Testis (tissue), 2 donors: ENCODE measurements around the gene CTDNEP1.

Experiments
- POLR2A ChIP-seq: fragments of 450-650 bp; IDR thresholded peaks from one replicate; pipeline ENCODE4 v1.6.1; 2017; ENCODE audit warnings: antibody characterized with exemption, mild to moderate bottlenecking, moderate library complexity
- TF ChIP-seq, protein P1 (sequence below), 3 experiments: fragments of 450-650 bp in 2 of 3; fragments of 200-600 bp in 1 of 3; sonication (generic) in 1 of 3; IDR thresholded peaks; one replicate each; pipeline ENCODE4 v1.5.1; 2016 to 2019; ENCODE audit warnings: antibody characterized with exemption in 3 of 3, mild to moderate bottlenecking in 2 of 3, moderate library complexity in 1 of 3

DNA sequence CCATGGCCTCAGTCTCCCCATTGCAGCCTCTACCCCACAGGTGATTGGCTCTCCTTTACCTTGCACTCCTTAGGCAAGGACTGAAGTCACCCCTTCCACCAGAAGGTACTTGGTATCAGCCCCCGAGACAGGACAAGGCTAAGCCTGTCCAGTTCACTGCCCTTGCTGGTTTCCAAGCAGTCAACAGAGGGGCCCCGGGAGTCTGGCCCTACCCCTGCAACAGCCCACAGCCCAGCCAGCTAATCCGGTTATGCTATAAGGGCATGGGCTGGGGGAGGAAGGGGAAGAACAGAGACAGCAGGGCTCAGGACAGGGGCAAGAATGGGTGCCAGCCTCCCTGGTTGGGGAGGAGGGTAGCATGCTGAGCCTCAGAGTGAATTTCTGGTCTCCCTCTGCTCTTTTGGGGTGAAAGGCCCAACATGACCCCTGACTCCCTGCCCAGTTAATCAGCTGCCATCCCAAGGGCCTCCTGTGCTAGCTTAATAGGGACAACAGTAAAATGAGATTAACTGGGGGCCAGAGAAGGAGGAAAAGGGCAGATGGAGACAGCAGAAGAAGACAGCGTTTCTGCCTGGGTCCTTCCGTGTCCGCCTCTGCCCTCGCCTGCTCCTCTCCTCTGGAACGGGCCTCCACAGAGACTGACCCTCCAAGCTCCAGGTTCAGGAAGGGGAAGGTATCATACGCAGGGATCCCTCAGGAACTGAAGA lies 42.6 kb downstream of the CTDNEP1 start:
- TF ChIP-seq, protein P1, sequence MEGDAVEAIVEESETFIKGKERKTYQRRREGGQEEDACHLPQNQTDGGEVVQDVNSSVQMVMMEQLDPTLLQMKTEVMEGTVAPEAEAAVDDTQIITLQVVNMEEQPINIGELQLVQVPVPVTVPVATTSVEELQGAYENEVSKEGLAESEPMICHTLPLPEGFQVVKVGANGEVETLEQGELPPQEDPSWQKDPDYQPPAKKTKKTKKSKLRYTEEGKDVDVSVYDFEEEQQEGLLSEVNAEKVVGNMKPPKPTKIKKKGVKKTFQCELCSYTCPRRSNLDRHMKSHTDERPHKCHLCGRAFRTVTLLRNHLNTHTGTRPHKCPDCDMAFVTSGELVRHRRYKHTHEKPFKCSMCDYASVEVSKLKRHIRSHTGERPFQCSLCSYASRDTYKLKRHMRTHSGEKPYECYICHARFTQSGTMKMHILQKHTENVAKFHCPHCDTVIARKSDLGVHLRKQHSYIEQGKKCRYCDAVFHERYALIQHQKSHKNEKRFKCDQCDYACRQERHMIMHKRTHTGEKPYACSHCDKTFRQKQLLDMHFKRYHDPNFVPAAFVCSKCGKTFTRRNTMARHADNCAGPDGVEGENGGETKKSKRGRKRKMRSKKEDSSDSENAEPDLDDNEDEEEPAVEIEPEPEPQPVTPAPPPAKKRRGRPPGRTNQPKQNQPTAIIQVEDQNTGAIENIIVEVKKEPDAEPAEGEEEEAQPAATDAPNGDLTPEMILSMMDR (IDR thresholded peaks at IDR 0.05), result no peak
- TF ChIP-seq POLR2A, result no peak
